ENCODE data around the gene INTS7.
A peak's percentile ranks its signal among the peaks of the same experiment; 100 is the strongest.
"Not testable (repeated sequence)": the region's sequence is repeated elsewhere in the genome, so short reads cannot be mapped to it uniquely, and the experiment has no call there.

The INTS7 gene

GRCh38 chr1:212035835-212036605 is 663 bp upstream of the INTS7 start:
- no peak for DNase-seq

DNA sequence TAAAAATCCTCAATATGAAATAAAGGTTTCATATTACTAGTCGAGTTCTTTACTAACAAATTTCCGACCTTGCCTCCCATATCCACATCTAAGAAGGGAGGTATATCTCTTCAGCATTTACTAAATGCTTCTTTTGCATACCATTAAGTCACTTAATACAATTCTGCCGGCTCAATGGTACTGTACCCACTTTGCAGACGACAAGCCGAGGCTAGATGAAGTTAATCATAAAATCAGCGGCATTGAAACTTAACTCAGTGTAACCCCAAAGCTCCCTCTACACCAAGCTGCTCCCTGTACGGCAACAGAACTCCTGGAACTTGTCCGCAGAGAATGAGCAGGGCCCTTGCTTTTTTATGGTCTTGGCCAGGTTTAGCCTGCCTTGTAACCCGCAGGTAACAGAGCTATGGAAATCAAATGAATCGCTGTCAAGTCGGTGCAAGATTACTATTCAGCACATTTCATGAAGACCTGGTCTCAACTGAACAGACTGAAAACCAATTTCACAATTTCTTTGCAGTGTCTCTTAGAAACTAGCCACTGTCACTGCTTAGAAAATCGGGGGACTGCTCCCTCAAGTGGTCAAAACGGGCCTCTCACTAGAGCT is 738 bp downstream of the INTS7 start:
- DNase-seq: no peak

DNA sequence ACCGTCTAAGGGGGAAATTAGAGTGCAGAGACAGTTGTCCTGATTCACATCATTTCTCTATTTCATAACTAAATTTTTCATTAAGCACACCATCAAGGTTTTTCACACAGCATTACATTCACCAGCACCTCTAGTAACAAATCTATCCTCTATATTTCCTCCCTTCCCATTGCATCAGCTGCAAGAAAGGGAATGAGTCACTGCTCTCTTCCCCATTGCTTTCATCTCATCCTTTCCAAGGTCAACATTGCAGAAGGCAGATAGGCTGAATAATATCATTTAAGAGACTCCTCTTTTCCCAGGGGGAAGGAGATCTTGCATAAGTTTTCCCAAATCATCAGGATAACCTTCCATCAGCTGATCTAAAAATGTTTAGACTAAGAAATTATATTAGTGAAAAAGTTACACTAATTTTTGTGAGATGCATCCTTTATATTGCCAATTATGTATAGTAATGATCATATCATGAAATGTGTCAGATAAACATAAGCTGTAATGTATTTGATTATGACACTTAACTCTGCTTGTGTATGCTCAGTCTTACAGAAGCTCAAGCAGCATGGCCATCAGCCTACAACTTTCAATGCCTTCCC is 4.3 kb downstream of the INTS7 start:
- DNase-seq: no peak

- DNase-seq: not testable (repeated sequence)
Measured at GRCh38 chr1:212027727-212028126, 7.6 kb downstream of the INTS7 start.

DNA sequence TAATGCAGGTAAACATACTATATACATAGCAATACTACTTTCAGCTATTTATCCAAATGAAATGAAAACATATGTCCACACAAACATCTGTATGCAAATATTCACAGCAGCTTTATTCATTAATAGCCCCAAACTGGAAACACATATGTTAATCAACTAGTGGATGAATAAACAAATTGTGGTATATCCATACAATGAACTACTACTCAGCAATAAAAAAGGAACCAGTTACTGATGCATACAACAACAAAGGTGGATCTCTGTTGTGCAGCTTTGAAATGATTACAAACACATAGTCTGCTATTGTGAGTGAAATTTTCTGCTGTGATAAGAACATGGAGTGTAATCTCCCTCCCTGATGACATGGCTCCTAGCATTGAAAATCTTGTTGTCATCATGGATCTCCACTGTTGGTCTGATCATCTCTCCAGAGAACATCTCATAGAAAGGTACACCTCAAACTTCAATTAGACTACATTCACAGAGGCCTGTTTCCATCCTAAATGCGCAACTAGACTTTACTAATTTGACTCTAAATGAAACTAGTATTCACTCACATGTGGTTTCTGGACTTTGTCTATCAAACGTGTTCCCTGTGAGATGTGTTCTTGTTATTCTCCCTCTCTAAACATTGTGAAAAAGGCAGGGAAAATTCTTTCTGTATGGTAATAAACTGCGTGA is 10.7 kb downstream of the INTS7 start:
- DNase-seq: no peak

DNA sequence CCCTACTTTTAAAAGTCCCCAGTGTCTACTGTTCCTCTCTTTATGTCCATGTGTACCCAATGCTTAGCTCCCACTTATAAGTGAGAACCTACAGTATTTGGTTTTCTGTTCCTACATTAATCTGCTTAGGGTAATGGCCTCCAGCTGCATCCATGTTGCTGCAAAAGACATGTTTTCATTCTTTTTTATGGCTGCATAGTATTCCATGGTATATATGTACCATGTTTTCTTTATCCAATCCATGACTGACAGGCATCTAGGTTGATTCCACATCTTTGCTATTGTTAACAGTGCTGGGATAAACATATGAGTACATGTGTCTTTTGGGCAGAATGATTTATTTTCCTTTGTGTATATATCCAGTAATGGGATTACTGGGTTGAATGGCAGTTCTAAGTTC is 12.4 kb downstream of the INTS7 start:
- DNase-seq: not testable (repeated sequence)

DNA sequence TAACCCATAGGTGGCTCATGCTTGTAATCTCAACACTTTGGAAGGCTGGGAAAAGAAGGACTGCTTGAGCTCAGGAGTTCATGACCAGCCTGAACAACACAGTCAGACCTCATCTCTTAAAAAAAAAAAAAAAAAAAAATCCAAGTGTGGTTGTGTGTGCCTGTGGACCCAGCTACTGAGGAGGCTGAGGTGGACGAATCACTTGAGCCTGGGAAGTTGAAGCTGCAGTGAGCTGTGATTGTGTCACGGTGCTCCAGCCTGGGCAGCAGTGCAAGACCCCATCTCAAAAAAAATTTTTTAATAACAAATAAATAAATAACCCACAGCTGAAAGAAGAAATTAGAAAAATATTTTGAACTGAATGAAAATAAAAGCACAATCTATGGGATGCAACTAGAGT is 13.8 kb downstream of the INTS7 start:
- no peak for DNase-seq

DNA sequence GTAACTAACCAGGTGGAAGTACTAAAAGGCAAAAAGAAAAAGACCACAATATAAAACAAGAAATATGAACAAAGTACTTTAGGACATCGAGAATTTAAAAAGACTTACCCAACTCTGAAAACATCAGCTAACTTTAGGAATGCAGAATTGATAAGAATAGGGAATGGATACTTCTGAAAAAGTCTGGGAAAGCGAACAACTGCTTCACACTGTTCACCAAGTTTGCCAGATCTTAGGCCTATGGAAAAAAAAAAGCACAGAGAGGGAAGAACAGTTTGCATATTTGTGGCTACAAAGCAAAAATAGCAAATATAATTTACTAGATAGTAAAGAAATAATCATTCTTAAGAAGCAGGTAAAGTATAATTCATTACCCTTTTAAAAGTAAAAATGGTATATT is 14.4 kb downstream of the INTS7 start:
- DNase-seq: no peak

DNA sequence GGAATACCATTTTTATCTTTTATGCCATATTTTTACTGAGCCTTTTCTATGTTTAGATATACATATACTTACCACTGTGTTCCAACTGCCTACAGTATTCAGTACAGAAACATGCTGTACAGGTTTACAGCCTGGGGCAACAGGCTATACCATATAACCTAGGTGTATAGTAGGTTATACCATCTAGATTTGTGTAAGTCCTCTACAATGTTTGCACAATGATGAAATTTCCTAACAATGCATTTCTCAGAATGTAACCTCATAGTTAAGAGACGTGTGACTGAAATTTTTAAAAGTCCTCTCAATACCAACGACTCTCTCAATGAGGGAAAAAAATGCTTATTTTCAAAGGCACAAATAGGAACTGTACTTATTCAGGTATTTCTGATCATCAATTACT is 21.7 kb downstream of the INTS7 start:
- no peak for DNase-seq

DNA sequence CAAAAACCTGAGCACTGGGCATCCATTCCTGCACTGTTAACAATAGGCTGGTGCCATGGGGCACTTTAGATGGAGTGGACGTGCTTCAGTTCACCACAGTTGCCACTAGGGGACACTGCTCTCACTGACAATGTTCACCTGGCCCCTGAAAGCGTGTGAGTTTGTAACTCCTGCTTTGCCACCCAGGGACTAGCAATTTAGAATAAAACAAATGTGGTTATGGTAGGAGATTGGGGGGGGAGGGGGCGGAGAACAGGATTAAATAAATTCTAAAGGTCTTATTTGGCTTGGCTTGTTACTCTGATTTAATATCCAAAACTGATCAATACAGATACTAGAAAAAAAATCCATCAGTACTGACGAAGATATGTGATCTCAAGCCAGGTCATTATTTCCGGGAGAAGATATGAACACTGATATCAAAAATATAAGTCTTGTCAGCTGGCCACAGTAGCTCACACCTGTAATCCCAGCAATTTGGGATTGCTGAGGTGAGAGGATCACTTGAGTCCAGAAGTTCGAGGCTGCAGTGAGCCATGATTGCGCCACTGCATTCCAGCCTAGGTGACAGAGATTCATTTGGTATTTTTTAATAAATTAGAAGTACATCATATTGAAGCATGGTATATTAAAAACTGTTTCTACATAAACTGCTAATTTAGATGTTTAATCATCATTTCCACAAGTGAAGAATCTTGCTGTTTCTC is 23.2 kb downstream of the INTS7 start:
- peak; percentile 62 for DNase-seq

- DNase-seq: no peak
Measured at GRCh38 chr1:212010004-212010403, 25.4 kb downstream of the INTS7 start.

DNA sequence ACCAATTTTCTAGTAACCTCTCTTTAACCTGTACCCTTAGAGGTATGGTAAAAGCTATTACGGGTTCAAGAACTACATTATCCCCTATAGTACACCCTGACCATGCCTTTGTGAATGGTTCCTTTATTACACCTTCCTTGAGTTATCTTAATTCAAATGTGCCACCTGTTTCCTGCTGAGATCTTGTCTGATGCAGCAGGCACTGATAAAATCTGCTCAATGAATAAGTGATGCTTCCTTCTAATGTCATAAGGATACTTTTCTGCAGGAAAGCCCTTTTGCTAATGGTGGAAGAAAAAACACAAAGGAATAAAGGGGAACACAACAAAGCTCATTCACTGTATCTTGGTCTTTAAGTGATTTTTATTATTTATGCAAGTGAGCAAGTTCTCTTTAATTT is 25.8 kb downstream of the INTS7 start:
- DNase-seq: no peak

DNA sequence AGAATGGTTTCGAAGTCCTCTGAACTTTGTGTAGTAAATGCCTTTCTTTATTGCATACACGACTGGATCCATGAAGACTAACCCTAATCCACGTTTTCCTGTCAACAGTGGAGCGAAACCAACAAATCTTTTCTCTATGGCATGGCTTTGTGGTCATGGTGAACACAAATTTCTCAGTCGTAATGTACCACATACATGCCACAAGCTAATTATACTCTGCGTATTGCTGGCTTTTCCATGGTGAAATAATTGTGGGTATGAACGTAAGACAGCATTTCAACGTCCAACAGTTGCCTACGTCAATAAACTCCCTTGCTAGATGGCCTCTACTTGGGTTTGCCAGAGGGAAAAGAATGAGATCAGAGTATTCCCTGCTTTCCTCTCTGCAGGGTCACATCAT is 27.5 kb downstream of the INTS7 start:
- no peak for DNase-seq

DNA sequence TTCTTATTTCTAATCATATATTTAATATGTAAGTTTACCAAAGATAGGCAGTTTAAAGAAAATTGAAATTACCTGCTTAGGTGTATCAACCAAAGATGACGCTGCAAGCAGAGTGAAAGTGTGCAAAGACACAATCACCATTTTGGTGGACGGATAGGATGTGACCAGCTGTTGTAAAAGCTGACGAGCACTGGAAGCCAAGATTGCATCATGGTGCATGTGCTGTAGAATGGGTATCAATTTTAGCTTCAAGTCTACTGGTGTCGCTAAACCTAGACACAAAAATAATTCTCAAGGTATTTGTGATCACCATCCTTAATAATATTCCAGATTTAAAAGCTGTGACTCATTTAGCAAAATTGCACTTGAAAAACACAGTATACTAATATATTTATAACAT is 28.2 kb downstream of the INTS7 start:
- no peak for DNase-seq

DNA sequence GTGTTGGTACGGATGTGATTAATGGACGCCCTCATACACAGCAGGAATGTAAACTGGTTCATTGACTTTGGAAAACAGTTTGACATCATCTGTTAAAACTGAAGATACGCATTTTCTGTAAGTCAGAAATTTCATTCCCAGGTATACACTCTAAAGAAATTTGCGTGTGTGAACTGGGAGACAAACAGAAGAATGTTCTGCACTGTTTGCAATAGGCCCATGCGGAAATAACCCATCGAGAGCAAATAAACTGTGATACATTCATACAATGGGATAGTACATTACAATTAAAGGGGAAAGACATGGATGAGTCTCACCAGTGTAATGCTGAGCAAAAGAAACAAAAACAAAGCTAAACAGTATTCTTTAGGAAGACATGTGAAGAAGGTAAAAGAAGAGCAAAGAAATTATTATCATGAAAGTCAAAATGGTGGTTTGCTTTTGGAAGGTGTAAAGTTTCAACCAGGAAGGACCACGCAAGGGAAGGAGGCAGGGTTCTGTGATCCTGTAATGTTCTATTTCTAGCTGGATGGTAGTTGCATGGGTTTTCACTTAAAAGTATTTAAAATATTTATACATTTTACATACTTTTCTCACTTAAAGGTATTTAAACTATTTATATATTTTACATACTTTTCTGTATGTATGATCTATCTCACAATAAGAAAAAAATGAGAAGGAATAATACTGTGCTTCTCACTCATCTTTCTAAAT is 30.3 kb downstream of the INTS7 start:
- no peak for DNase-seq

- DNase-seq: no peak
Measured at GRCh38 chr1:212002536-212002935, 32.8 kb downstream of the INTS7 start.

- DNase-seq: not testable (repeated sequence)
Measured at GRCh38 chr1:211997426-211997825, 37.9 kb downstream of the INTS7 start.

DNA sequence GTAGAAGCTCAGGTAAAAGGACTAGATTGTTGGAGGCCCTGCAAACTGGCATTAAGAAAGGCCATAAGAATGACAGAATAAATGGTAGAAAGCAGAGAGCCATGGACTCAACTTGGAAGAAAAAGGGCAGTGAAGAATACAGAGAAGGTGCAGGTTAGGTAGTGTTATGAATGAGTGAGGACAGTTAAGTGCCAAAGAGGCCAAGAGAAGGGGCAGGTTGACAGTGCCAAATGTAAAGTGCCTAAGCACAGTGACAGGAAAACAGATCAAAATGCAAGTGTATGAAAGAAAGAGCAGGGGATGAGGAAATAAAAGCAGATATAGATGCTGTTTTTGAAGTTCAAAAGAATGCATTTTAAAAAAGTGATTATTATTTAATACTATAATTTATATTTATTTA is 43.7 kb downstream of the INTS7 start:
- no peak for DNase-seq

DNA sequence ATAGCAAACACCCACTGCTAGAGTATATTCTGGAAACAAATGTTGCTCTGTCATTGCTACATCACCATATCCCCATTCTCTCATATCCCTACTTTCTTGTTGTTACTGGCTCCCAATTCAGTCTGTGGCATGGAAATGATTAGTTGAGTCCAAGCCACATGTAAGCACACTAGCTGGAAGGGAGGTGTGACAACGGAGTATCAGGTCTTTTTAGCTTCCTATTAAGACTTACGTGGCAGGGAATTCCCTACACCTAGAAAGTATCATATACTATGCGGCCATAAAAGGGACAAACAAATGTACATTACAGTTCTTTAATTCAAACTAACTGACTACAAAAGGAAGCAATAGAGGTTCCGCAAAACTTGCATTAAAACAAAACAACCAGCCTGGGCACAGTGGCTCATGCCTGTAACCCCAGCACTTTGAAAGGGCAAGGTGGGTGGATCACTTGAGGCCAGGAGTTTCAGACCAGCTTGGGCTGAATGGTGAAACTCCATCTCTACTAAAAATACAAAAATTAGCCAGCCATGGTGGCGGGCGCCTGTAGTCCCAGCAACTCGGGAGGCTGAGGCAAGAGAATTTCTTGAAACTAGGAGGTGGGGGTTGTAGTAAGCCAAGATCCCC is 48.6 kb downstream of the INTS7 start:
- no peak for DNase-seq

GRCh38 chr1:211985556-211986264 is 49.6 kb downstream of the INTS7 start:
- DNase-seq: no peak

- DNase-seq: no peak
Measured at GRCh38 chr1:211978596-211978995, 56.8 kb downstream of the INTS7 start.

All from NCI-H2107 (cell line).